Naive thymus-derived CD4-positive, alpha-beta T cell (primary cell): ENCODE data around the gene NR2F1-AS1. TPM values are rescaled to one million over a fixed set of nuclear protein-coding genes. Genes with fewer than 3 reads are reported as not detected.
A peak's percentile ranks its signal among the peaks of the same experiment; 100 is the strongest.

Source experiments
- ATAC-seq: fragments of 150-1000 bp; cut with Tn5 transposase; 2 replicates; pipeline ENCODE4 v1.10.0; 2021; ENCODE audit warnings: mild to moderate bottlenecking, moderate library complexity
- CTCF ChIA-PET: fragments of 350-600 bp; sonication (Branson Sonifier 250); formaldehyde crosslinking; loops from one replicate; lab custom pipeline; 2021; ENCODE audit warnings: antibody characterized with exemption; lab: Charles Lee
- POLR2A ChIA-PET: fragments of 350-600 bp; sonication (Branson Sonifier 250); formaldehyde crosslinking; loops from one replicate; lab custom pipeline; 2021; ENCODE audit warnings: antibody characterized with exemption, inconsistent platforms; lab: Charles Lee
- DNase-seq, 9 donors: peaks; one replicate each; pipeline versions ENCODE4 v3.0.0 to v3.0.0-alpha.2; 2020 to 2022; ENCODE audit warnings: mixed read lengths in 1 of 9
- H3K27ac ChIP-seq: one replicate; pipeline ENCODE4 v1.7.0; 2013; ENCODE audit warnings: mild to moderate bottlenecking, low read depth, low read length, moderate library complexity
- H3K27me3 ChIP-seq, 2 donors: one replicate each; pipeline ENCODE4 v1.7.0; 2013; ENCODE audit warnings: low read length in 2 of 2, mild to moderate bottlenecking in 2 of 2, moderate library complexity in 2 of 2; ENCODE audit not compliant: control insufficient read depth in 2 of 2, insufficient read depth in 2 of 2
- H3K36me3 ChIP-seq, 3 experiments: 1 replicate in 2 of 3; 2 replicates in 1 of 3; pipeline ENCODE4 v1.7.0; 2013; ENCODE audit warnings: low read length in 3 of 3, mild to moderate bottlenecking in 3 of 3, moderate library complexity in 1 of 3; ENCODE audit not compliant: insufficient read depth in 3 of 3, control insufficient read depth in 2 of 3
- H3K4me1 ChIP-seq, 2 donors: one replicate each; pipeline ENCODE4 v1.7.0; 2013; ENCODE audit warnings: low read length in 2 of 2, mild to moderate bottlenecking in 2 of 2, moderate library complexity in 1 of 2; ENCODE audit not compliant: control insufficient read depth in 2 of 2, insufficient read depth in 2 of 2
- H3K4me3 ChIP-seq: 2 replicates; pipeline ENCODE4 v1.7.0; 2013; ENCODE audit warnings: mild to moderate bottlenecking, low read length
- H3K9me3 ChIP-seq, 3 experiments: 1 replicate in 2 of 3; 2 replicates in 1 of 3; pipeline ENCODE4 v1.7.0; 2013; ENCODE audit warnings: low read length in 3 of 3; ENCODE audit not compliant: control insufficient read depth in 2 of 3
- H3K27ac Mint-ChIP-seq, 9 donors: one replicate each; pipeline ENCODE4 v1.8.0; 2020 to 2022; ENCODE audit warnings: mixed read lengths in 9 of 9, mild to moderate bottlenecking in 8 of 9, moderate library complexity in 5 of 9, inconsistent platforms in 2 of 9
- H3K27me3 Mint-ChIP-seq, 5 donors: one replicate each; pipeline ENCODE4 v1.8.0; 2021 to 2022; ENCODE audit warnings: mixed read lengths in 5 of 5, mild to moderate bottlenecking in 1 of 5
- H3K36me3 Mint-ChIP-seq, 5 donors: one replicate each; pipeline ENCODE4 v1.8.0; 2020 to 2022; ENCODE audit warnings: mixed read lengths in 5 of 5, mild to moderate bottlenecking in 3 of 5, inconsistent platforms in 1 of 5
- H3K4me1 Mint-ChIP-seq, 7 donors: one replicate each; pipeline ENCODE4 v1.8.0; 2020 to 2022; ENCODE audit warnings: mixed read lengths in 7 of 7, mild to moderate bottlenecking in 3 of 7, inconsistent platforms in 1 of 7
- H3K4me3 Mint-ChIP-seq, 10 donors: one replicate each; pipeline ENCODE4 v1.8.0; 2020 to 2022; ENCODE audit warnings: mild to moderate bottlenecking in 10 of 10, mixed read lengths in 10 of 10, moderate library complexity in 6 of 10, inconsistent platforms in 2 of 10
- H3K9me3 Mint-ChIP-seq, 11 donors: one replicate each; pipeline ENCODE4 v1.8.0; 2020 to 2022; ENCODE audit warnings: mixed read lengths in 11 of 11, mild to moderate bottlenecking in 4 of 11, inconsistent platforms in 1 of 11, moderate library complexity in 1 of 11
- intact Hi-C, 2 donors: fragments of 100-400 bp; cut with micrococcal nuclease; formaldehyde crosslinking; loops; one replicate each; pipeline ENCODE4 v1.15.1; 2023
- polyA plus RNA-seq, 2 donors: library from polyadenylated mRNA; unstranded; fragments of 300-500 nt; fragmentation: Illumina TruSeq; gene quantifications; one replicate each; pipeline ENCODE4 v1.2.3, GENCODE V29; 2021
- total RNA-seq, 6 experiments: library from RNA in 5 of 6; stranded (reverse) in 5 of 6; gene quantifications; 1 replicate in 5 of 6; 2 replicates in 1 of 6; pipeline ENCODE4 v1.2.3 and lab custom pipeline; 2021 to 2026

NR2F1-AS1 gene
- total and polyA plus RNA-seq, 7 experiments from 2014 or later, result not detected

DNA sequence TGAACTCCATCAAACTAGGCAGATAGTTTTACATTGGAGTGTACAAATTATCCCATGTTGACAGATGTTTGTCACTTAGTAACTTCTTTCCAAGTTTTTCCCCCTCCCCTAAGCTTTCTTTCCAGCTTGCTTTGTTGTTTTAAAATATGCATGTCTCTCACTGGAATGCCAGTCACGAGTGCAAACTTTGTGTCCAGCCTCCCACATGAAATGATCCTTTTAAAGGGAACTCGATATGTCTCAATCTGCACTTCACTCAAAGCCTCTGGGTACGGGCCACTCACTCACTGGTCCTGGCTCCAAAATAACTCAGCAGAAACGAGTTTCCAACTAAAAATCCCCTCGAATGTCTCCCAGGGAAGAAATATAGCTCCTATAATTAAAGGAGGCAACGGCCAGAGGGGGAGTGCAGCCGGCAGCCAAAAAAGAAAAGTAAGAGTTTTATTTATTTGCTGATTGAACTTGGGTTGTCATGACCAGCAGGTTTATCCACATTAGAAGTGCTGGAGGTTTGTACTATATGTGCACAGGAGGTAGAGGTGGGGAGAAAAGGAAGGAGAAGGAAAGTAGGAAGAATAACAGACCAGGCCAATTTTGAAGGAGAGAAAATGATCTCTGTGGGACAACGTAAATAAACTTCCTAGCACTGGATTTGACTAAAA lies 19.5 kb upstream of the NR2F1-AS1 start:
- peaks cover 0 to 10% (median 4%) of the 10 kb centered on the region in 5 donors for H3K36me3 Mint-ChIP-seq
- peaks cover 0 to 17% (median 6%) of the 10 kb centered on the region in 7 donors for H3K4me1 Mint-ChIP-seq
- peaks cover 7 to 67% of the 10 kb centered on the region in 2 donors for H3K27me3 ChIP-seq
- ATAC-seq, result no peak
- H3K4me3 Mint-ChIP-seq, result no peak overlapping the region
- H3K27me3 Mint-ChIP-seq, result peaks cover 24 to 46% (median 30%) of the 10 kb centered on the region in 5 donors
- H3K27ac ChIP-seq, result no peak overlapping the region
- ChIA-PET POLR2A (no interaction called here), CTCF (no interaction called here)
- H3K4me3 ChIP-seq, result no peak overlapping the region
- peaks cover 0 to 45% (median 4%) of the 10 kb centered on the region in 11 donors for H3K9me3 Mint-ChIP-seq
- no peak overlapping the region for H3K27ac Mint-ChIP-seq
- H3K9me3 ChIP-seq, result no peaks in the 10 kb centered on the region
- intact Hi-C loops, result no loop called here
- H3K36me3 ChIP-seq, result no peaks in the 10 kb centered on the region
- no peaks in the 10 kb centered on the region for H3K4me1 ChIP-seq
- DNase-seq, result no peak

DNA sequence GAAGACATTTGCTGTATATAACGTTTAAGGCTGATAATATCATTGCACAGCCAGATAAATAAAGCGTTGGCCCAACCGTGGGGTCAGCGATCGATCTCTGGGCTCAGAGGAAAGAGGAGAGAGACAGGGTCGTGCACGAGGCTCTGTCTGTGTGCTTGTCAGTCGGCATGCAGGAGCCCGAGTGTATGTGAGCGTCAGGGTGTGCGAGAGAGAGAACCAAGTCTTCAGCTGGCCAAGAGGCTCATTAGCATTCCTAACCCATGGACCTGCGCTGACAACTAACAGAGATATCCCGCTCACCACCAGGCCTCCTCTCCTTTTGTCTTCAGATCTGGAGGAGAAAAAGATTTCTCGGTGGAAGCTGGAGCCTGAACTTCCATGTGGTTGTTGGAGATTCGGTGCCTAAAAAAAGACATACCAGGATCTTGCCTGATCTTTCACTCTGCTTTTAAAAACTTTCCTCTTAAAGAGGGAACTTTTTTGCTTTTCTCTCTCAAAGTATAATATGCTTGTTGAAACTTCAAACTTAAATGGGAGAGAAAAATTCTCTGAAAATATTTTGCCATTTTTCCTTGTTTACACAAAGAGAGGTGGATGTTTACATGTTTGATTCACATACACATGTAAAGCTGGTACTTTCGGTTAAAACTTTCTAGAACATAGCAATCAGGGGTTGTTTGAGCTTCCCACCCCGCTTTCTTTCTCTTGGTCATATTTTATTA lies 18.5 kb upstream of the NR2F1-AS1 start:
- H3K27me3 ChIP-seq, result peaks cover 5 to 69% of the 10 kb centered on the region in 2 donors
- no peak overlapping the region for H3K27ac ChIP-seq
- peaks cover 22 to 42% (median 30%) of the 10 kb centered on the region in 5 donors for H3K27me3 Mint-ChIP-seq
- ChIA-PET CTCF (no interaction called here), POLR2A (no interaction called here)
- DNase-seq, result no peak
- H3K9me3 Mint-ChIP-seq, result peaks cover 0 to 41% (median 6%) of the 10 kb centered on the region in 11 donors
- intact Hi-C loops, result no loop called here
- H3K27ac Mint-ChIP-seq, result no peak overlapping the region
- no peaks in the 10 kb centered on the region for H3K4me1 ChIP-seq
- H3K36me3 ChIP-seq, result no peaks in the 10 kb centered on the region
- peaks cover 0 to 7% (median 0%) of the 10 kb centered on the region in 3 experiments for H3K9me3 ChIP-seq
- ATAC-seq, result no peak
- no peak overlapping the region for H3K4me3 ChIP-seq
- H3K4me3 Mint-ChIP-seq, result no peak overlapping the region
- H3K4me1 Mint-ChIP-seq, result peaks cover 0 to 18% (median 7%) of the 10 kb centered on the region in 7 donors
- H3K36me3 Mint-ChIP-seq, result peaks cover 0 to 4% (median under 1%) of the 10 kb centered on the region in 5 donors

DNA sequence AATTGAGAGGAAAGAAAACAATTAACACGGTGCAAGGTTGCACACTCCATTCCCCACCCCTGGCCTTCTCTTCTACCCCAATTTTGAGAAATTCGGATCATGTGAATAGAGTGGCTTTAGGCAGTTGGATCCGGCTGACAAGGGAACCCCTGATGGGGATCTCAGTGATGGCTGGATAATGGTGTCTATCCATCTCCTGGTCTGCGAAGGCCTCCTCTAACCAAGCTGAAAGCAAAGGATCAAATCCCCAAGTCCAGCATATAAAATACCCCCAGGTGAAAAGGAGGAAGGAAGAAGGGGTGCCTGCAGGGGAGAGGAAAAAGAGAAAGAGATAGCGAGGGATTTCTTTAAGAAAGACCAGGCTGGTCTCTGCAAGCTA lies 18.0 kb upstream of the NR2F1-AS1 start:
- no peak overlapping the region for H3K27ac ChIP-seq
- DNase-seq (no peak), ATAC-seq (no peak)
- H3K27me3 Mint-ChIP-seq, result peaks cover 26 to 44% (median 34%) of the 10 kb centered on the region in 5 donors
- H3K9me3 ChIP-seq, result peaks cover 0 to 7% (median 0%) of the 10 kb centered on the region in 3 experiments
- H3K27ac Mint-ChIP-seq, result no peak overlapping the region
- POLR2A ChIA-PET, result no interaction called here
- peaks cover 0 to 44% (median 6%) of the 10 kb centered on the region in 11 donors for H3K9me3 Mint-ChIP-seq
- H3K36me3 ChIP-seq, result no peaks in the 10 kb centered on the region
- no peaks in the 10 kb centered on the region for H3K4me1 ChIP-seq
- H3K36me3 Mint-ChIP-seq, result peaks cover 0 to 4% (median 0%) of the 10 kb centered on the region in 5 donors
- intact Hi-C loops, result no loop called here
- H3K4me3 Mint-ChIP-seq, result no peak overlapping the region
- no peak overlapping the region for H3K4me3 ChIP-seq
- peaks cover 0 to 17% (median 8%) of the 10 kb centered on the region in 7 donors for H3K4me1 Mint-ChIP-seq
- peaks cover 6 to 74% of the 10 kb centered on the region in 2 donors for H3K27me3 ChIP-seq
- CTCF ChIA-PET, result no interaction called here

DNA sequence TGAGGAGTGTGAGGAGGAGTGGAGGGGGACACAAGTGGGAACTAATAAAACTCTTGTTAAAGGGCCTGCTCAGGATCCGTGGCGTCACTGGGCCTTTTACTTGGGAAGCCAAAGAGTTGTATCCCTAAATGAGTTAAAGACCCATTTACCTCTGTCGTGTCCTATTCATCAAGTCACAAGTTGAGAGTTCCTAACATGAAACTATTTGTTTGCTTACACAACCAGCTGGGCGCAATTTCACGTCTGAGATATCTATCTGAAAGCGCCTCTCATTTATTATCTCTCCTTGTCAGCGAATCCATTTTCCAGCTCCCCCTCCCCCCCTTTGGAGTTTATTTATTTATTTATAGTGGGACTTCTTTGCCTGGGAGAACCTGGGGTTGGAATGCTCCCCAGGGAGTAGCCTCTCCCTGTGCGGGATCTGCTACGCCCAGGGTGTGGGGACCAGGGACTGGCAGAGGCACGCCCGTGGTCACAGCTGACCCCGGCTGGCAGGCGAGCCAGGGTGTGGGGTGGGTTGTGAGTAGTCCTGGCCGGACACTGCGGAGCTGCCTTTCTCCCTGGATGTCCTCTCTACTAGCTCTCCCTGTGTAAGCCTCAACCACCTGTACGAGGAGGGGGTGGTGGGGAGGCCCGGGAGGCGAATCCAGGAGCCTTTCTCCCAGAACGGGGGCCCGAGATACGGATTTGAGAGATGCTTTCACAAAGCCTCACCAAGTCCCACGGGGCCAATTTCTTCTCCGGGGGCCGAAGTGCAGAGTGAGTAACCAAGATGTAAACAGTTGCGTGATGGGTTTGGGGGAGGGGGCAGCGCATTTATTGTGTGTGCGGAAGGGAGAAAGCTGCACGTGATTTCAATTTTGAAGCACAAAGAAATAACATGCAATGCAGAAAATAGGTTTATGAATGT lies 17.3 kb upstream of the NR2F1-AS1 start:
- peaks cover 0 to 6% (median 0%) of the 10 kb centered on the region in 5 donors for H3K36me3 Mint-ChIP-seq
- peak overlapping the region in 1 of 9 donors; percentile 24 for H3K27ac Mint-ChIP-seq
- ATAC-seq, result no peak
- ChIA-PET POLR2A (interaction anchor here (1.0 kb wide), 1 partner anchor 23 kb away, joined by 3 read pairs; no protein-coding TSS in a partner anchor), CTCF (no interaction called here)
- peaks cover 0 to 12% (median 8%) of the 10 kb centered on the region in 7 donors for H3K4me1 Mint-ChIP-seq
- Histone ChIP-seq H3K4me1 (no peaks in the 10 kb centered on the region), H3K27me3 (peaks cover 6 to 80% of the 10 kb centered on the region in 2 donors), H3K36me3 (no peaks in the 10 kb centered on the region), H3K9me3 (peaks cover 0 to 7% (median 0%) of the 10 kb centered on the region in 3 experiments), H3K27ac (no peak overlapping the region), H3K4me3 (no peak overlapping the region)
- no peak overlapping the region for H3K4me3 Mint-ChIP-seq
- no peak for DNase-seq
- H3K9me3 Mint-ChIP-seq, result peaks cover 0 to 42% (median 5%) of the 10 kb centered on the region in 11 donors
- H3K27me3 Mint-ChIP-seq, result peaks cover 32 to 45% (median 40%) of the 10 kb centered on the region in 5 donors
- intact Hi-C loops, result no loop called here

DNA sequence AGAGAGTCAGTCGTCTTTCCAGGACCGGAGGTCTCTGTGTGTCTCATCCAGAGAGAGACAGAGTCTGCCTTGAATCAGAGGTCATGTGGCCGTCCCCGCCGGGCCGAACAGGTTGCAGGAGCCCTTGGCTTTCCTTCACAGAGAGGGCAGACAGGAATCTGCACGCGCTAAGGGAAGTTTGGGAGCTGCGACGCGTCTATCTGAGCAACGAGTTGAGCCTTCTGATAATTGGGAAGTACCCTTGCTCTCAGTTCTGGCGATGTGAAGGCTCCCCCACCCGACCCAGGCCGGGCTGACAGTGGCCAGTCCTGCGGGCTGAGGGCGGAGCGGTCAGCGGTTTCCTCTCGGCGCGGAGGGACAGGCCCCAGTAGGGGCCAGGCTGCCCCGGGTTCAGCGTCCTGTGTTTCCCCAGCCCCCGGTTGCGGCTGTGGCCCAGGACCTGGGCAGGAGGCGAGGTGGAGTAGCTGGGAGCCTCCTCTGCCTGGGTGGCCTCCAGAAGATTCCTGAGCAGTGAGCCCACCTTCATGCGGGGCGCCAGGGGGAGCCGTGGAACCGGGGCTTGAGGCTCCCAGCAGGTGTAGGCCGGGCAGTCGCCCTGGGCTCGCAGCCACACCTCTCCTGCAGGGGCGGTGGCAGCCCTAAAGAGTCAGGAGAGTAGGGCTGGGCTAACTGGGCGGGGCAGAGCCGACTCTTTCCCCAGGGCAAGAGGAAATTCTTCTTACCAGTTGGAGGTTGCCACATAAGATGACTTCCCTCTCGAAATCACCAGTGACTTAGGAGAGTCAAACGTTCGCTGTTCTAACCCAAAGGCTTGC lies 15.9 kb upstream of the NR2F1-AS1 start:
- ATAC-seq (peak; percentile 39), DNase-seq (no peak)
- H3K27me3 ChIP-seq, result peaks cover 6 to 66% of the 10 kb centered on the region in 2 donors
- peak overlapping the region in 1 of 10 donors; percentile 33 for H3K4me3 Mint-ChIP-seq
- no peaks in the 10 kb centered on the region for H3K36me3 ChIP-seq
- no peak overlapping the region for H3K27ac Mint-ChIP-seq
- peaks cover 0 to 12% (median 8%) of the 10 kb centered on the region in 7 donors for H3K4me1 Mint-ChIP-seq
- intact Hi-C loops, result no loop called here
- POLR2A ChIA-PET, result no interaction called here
- no peak overlapping the region for H3K27ac ChIP-seq
- H3K4me3 ChIP-seq, result no peak overlapping the region
- H3K9me3 Mint-ChIP-seq, result peaks cover 0 to 32% (median 3%) of the 10 kb centered on the region in 11 donors
- CTCF ChIA-PET, result no interaction called here
- H3K4me1 ChIP-seq, result no peaks in the 10 kb centered on the region
- peaks cover 46 to 56% (median 50%) of the 10 kb centered on the region in 5 donors for H3K27me3 Mint-ChIP-seq
- peaks cover 0 to 7% (median 0%) of the 10 kb centered on the region in 3 experiments for H3K9me3 ChIP-seq
- H3K36me3 Mint-ChIP-seq, result peaks cover 0 to 7% (median 0%) of the 10 kb centered on the region in 5 donors
